ENCODE results near the gene FBLN5.
A peak's percentile ranks its signal among the peaks of the same experiment; 100 is the strongest.
"Not testable (repeated sequence)": the region's sequence is repeated elsewhere in the genome, so short reads cannot be mapped to it uniquely, and the experiment has no call there.

FBLN5 gene

GRCh38 chr14:91885113-91885712 lies 62.3 kb downstream of the FBLN5 start:
- no peak for DNase-seq (ENCODE audit: low spot score)

- no peak for DNase-seq (ENCODE audit: low spot score)
Observed at GRCh38 chr14:91884664-91885063, 62.8 kb downstream of the FBLN5 start.

GRCh38 chr14:91883753-91884152 lies 63.7 kb downstream of the FBLN5 start:
- no peak for DNase-seq (ENCODE audit: low spot score)

GRCh38 chr14:91882776-91883175 lies 64.7 kb downstream of the FBLN5 start:
- no peak for DNase-seq (ENCODE audit: low spot score)

GRCh38 chr14:91882369-91882768 lies 65.1 kb downstream of the FBLN5 start:
- no peak for DNase-seq (ENCODE audit: low spot score)

- DNase-seq (ENCODE audit: low spot score): no peak
Observed at GRCh38 chr14:91879196-91879595, 68.3 kb downstream of the FBLN5 start.

- no peak for DNase-seq (ENCODE audit: low spot score)
Observed at GRCh38 chr14:91878274-91878673, 69.2 kb downstream of the FBLN5 start.

- DNase-seq (ENCODE audit: low spot score): no peak
Observed at GRCh38 chr14:91877376-91877915, 70.0 kb downstream of the FBLN5 start.

- DNase-seq (ENCODE audit: low spot score): no peak
Observed at GRCh38 chr14:91876492-91876891, 71.0 kb downstream of the FBLN5 start.

- DNase-seq (ENCODE audit: low spot score): no peak
Observed at GRCh38 chr14:91875525-91876286, 71.8 kb downstream of the FBLN5 start.

- DNase-seq (ENCODE audit: low spot score): peak; percentile 91
Observed at GRCh38 chr14:91873471-91874415, 73.8 kb downstream of the FBLN5 start.

- no peak for DNase-seq (ENCODE audit: low spot score)
Observed at GRCh38 chr14:91872517-91873470, 74.7 kb downstream of the FBLN5 start.

- DNase-seq (ENCODE audit: low spot score): peak; percentile 67
Observed at GRCh38 chr14:91872011-91872501, 75.4 kb downstream of the FBLN5 start.

GRCh38 chr14:91871401-91871800 lies 76.1 kb downstream of the FBLN5 start:
- DNase-seq (ENCODE audit: low spot score): not testable (repeated sequence)

GRCh38 chr14:91870890-91871289 lies 76.6 kb downstream of the FBLN5 start:
- no peak for DNase-seq (ENCODE audit: low spot score)

GRCh38 chr14:91870001-91870400 lies 77.5 kb downstream of the FBLN5 start:
- DNase-seq (ENCODE audit: low spot score): peak; percentile 74

- DNase-seq (ENCODE audit: low spot score): no peak
Observed at GRCh38 chr14:91869556-91869955, 77.9 kb downstream of the FBLN5 start.

GRCh38 chr14:91867316-91867988 lies 80.0 kb downstream of the FBLN5 start, which contains the start of gene TC2N:
TC2N (minus strand) TSS chr14:91867536; CDS start chr14:91813769, 53,767 bp downstream.
- peak; percentile 83 for DNase-seq (ENCODE audit: low spot score)

- DNase-seq (ENCODE audit: low spot score): no peak
Observed at GRCh38 chr14:91866511-91867295, 80.8 kb downstream of the FBLN5 start.

All from activated CD4-positive, alpha-beta T cell treated with anti-CD3 and anti-CD28 coated beads, Interleukin-2, Interleukin-4, amounts not matched to agents 100 ng/mL and 50 ng/mL, durations not matched to agents 16 hours and 8 hours (primary cell).